ENCODE measurements around the gene RAB24. TPM values are rescaled to one million over a fixed set of nuclear protein-coding genes. Genes with fewer than 3 reads are reported as not detected.

RAB24 gene
- total RNA-seq, 8 experiments from 2014 or later = 14.6 to 34.0 (median 23.8) TPM

DNA sequence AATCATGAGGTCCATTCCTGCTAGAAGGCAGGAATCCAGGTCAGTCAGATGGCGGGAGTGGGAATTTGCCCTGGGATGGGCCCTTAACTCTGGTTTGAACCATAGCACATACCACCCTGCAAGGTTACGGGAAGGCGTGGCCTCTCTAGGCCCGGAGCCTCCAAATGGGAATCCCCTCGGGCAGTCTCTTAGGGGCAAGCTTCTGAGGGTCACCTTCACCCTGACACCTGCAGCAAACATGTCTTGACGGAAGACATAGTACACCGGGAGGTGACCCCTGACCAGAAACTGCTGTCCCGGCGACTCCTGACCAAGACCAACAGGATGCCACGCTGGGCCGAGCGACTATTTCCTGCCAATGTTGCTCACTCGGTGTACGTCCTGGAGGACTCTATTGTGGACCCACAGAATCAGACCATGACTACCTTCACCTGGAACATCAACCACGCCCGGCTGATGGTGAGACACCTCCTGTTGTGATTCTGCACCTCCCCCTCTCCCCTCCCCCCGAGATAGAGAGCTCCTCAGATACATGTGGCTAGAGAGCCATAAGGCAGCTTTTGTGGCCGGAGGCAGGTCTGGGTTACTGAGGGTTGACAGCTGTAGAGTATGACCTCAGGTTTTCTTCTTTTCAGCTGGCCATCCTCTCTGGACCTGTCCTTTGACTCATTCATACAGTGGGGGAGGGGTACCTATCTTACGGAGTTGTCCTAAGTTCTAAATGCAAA lies 1.0 kb upstream of the RAB24 start:
- no peak for ATAC-seq (replicated peaks in 6 of 8)
- H3K27ac ChIP-seq = peak overlapping the region; percentile 87 to 97
- in situ Hi-C loops (cut with MboI; ENCODE audit: low pct_unique_long_range_greater_than_20kb in 2 of 9, low sequenced_read_pairs in 9 of 9, unreplicated experiment in 9 of 9) = no loop called here
- WGBS, 10 experiments = 4 to 100% (median 39%) methylated on average over 2 to 8 of the region's 19 CpGs; no CpG with 5 or more reads in 4 of the 10 experiments
- H3K4me1 ChIP-seq (replicated peaks in 1 of 2) = peaks cover 14 to 17% of the 10 kb centered on the region in 2 donors
- H3K4me3 ChIP-seq = peak overlapping the region; percentile 62 to 95 (median 82)

DNA sequence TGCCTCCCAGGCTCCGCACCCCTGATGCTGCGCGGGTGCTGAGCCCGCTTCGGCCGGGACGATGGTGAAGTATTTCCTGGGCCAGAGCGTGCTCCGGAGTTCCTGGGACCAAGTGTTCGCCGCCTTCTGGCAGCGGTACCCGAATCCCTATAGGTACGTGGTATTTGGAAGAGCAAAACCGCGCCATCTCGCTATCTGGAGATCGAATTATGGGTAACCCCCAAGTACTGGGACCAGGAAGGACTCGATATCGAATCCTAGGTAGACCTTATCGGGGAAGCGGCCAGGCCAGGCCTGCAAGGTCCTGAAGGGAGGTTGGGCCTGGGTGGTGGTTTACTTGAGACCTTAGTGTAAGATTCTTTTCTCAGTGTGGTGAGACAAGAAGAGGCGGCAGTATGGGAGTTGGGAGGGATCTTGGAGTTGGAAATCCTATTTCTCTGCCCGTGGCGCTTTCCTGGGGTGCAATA lies 439 bp upstream of the RAB24 start:
- H3K4me1 ChIP-seq (replicated peaks in 1 of 2) = peaks cover 14 to 17% of the 10 kb centered on the region in 2 donors
- peak overlapping the region; percentile 62 to 95 (median 82) for H3K4me3 ChIP-seq
- in situ Hi-C loops (cut with MboI; ENCODE audit: low pct_unique_long_range_greater_than_20kb in 2 of 9, low sequenced_read_pairs in 9 of 9, unreplicated experiment in 9 of 9) = no loop called here
- H3K27ac ChIP-seq = peak overlapping the region; percentile 87 to 97
- WGBS, 10 experiments = 0 to 2% (median 0%) methylated on average over 1 to 11 of the region's 25 CpGs; no CpG with 5 or more reads in 3 of the 10 experiments
- peak in 3 of 8 experiments; percentile 2 to 5 (median 4) for ATAC-seq (replicated peaks in 6 of 8)

GRCh38 chr5:177302354-177303110 lies 987 bp downstream of the RAB24 start:
- peak in 2 of 8 experiments; percentile 1 to 34 for ATAC-seq (replicated peaks in 6 of 8)
- H3K4me1 ChIP-seq (replicated peaks in 1 of 2) = peaks cover 14 to 17% of the 10 kb centered on the region in 2 donors
- peak overlapping the region in 1 of 2 donors; percentile 87 for H3K27ac ChIP-seq
- WGBS, 10 experiments = 0 to 80% (median 35%) methylated on average over 1 to 11 of the region's 24 CpGs; no CpG with 5 or more reads in 4 of the 10 experiments
- in situ Hi-C loops (cut with MboI; ENCODE audit: low pct_unique_long_range_greater_than_20kb in 2 of 9, low sequenced_read_pairs in 9 of 9, unreplicated experiment in 9 of 9) = no loop called here
- H3K4me3 ChIP-seq = peak overlapping the region; percentile 62 to 95 (median 82)

- ATAC-seq (replicated peaks in 6 of 8) = no peak
- 83 to 100% (median 100%) methylated on average over 1 to 4 of the region's 7 CpGs; no CpG with 5 or more reads in 4 of the 10 experiments for WGBS, 10 experiments
- H3K27ac ChIP-seq = no peak overlapping the region
- in situ Hi-C loops (cut with MboI; ENCODE audit: low pct_unique_long_range_greater_than_20kb in 2 of 9, low sequenced_read_pairs in 9 of 9, unreplicated experiment in 9 of 9) = no loop called here
- H3K4me3 ChIP-seq = no peak overlapping the region
- H3K4me1 ChIP-seq (replicated peaks in 1 of 2) = peaks cover 14 to 17% of the 10 kb centered on the region in 2 donors
These were observed 1.9 kb downstream of the RAB24 start for GRCh38 chr5:177301503-177302165.

- 67 to 100% (median 100%) methylated on average over 1 to 2 of the region's 2 CpGs; no CpG with 5 or more reads in 3 of the 10 experiments for whole genome bisulfite sequencing, 10 experiments
- Histone ChIP-seq H3K4me3 (no peak overlapping the region), H3K27ac (no peak overlapping the region), H3K4me1 (replicated peaks in 1 of 2) (peaks cover 14 to 17% of the 10 kb centered on the region in 2 donors)
- in situ Hi-C loops (cut with MboI; ENCODE audit: low pct_unique_long_range_greater_than_20kb in 2 of 9, low sequenced_read_pairs in 9 of 9, unreplicated experiment in 9 of 9) = no loop called here
- no peak for ATAC-seq (replicated peaks in 6 of 8)
These were observed 2.6 kb downstream of the RAB24 start for GRCh38 chr5:177300951-177301350.

GRCh38 chr5:177300236-177300880 lies 3.2 kb downstream of the RAB24 start:
- peaks cover 14 to 16% of the 10 kb centered on the region in 2 donors for H3K4me1 ChIP-seq (replicated peaks in 1 of 2)
- 40% methylated on average over 1 of the region's 4 CpGs; no CpG with 5 or more reads in 9 of the 10 experiments for WGBS, 10 experiments
- ATAC-seq (replicated peaks in 6 of 8) = peak in 5 of 8 experiments; percentile 6 to 42 (median 19)
- no peak overlapping the region for H3K27ac ChIP-seq
- in situ Hi-C loops (cut with MboI; ENCODE audit: low pct_unique_long_range_greater_than_20kb in 2 of 9, low sequenced_read_pairs in 9 of 9, unreplicated experiment in 9 of 9) = no loop called here
- no peak overlapping the region for H3K4me3 ChIP-seq

DNA sequence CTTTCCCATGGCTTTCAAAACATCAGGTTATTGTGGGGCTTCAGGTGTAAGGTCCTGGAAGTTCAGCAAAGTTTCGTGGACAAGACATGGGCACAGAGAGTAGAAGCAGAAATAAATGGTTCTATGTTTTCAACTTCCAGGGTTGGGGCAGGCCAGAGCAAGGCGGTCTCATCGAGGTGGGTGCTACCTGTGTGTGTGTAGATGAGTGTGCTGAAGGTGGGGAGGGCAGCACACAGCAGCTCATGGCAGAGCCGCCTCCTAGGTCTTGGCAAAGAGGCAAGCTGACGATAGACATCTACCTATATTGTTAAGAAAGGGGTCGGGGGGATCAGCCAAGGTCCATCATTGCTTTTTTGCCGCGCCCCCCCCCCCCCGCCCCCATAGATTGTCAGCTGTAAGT lies 3.8 kb downstream of the RAB24 start:
- in situ Hi-C loops (cut with MboI; ENCODE audit: low pct_unique_long_range_greater_than_20kb in 2 of 9, low sequenced_read_pairs in 9 of 9, unreplicated experiment in 9 of 9) = loop anchor here in 1 of 9 experiments (25.0 kb wide), 1 partner anchor 187 kb away; no protein-coding TSS in a partner anchor
- Histone ChIP-seq H3K27ac (no peak overlapping the region), H3K4me3 (no peak overlapping the region), H3K4me1 (replicated peaks in 1 of 2) (peaks cover 9 to 13% of the 10 kb centered on the region in 2 donors)
- ATAC-seq (replicated peaks in 6 of 8) = no peak
- 69 to 100% (median 89%) methylated on average over 1 to 5 of the region's 9 CpGs; no CpG with 5 or more reads in 4 of the 10 experiments for WGBS, 10 experiments

- ATAC-seq (replicated peaks in 6 of 8) = no peak
- in situ Hi-C loops (cut with MboI; ENCODE audit: low pct_unique_long_range_greater_than_20kb in 2 of 9, low sequenced_read_pairs in 9 of 9, unreplicated experiment in 9 of 9) = loop anchor here in 1 of 9 experiments (25.0 kb wide), 1 partner anchor 186 kb away; no protein-coding TSS in a partner anchor
- Histone ChIP-seq H3K27ac (no peak overlapping the region), H3K4me3 (no peak overlapping the region), H3K4me1 (replicated peaks in 1 of 2) (peaks cover 6 to 8% of the 10 kb centered on the region in 2 donors)
- 50 to 100% (median 85%) methylated on average over 1 to 2 of the region's 2 CpGs; no CpG with 5 or more reads in 4 of the 10 experiments for WGBS, 10 experiments
These were observed 5.6 kb downstream of the RAB24 start for GRCh38 chr5:177297922-177298321.

GRCh38 chr5:177296581-177296980 lies 6.9 kb downstream of the RAB24 start:
- H3K4me1 ChIP-seq (replicated peaks in 1 of 2) = peaks cover 0 to 3% of the 10 kb centered on the region in 2 donors
- in situ Hi-C loops (cut with MboI; ENCODE audit: low pct_unique_long_range_greater_than_20kb in 2 of 9, low sequenced_read_pairs in 9 of 9, unreplicated experiment in 9 of 9) = loop anchor here in 1 of 9 experiments (25.0 kb wide), 1 partner anchor 184 kb away; no protein-coding TSS in a partner anchor
- ATAC-seq (replicated peaks in 6 of 8) = no peak
- no peak overlapping the region for H3K27ac ChIP-seq
- 71 to 100% (median 90%) methylated on average over 1 to 4 of the region's 4 CpGs; no CpG with 5 or more reads in 2 of the 10 experiments for WGBS, 10 experiments
- H3K4me3 ChIP-seq = no peak overlapping the region

GRCh38 chr5:177295924-177296323 lies 7.6 kb downstream of the RAB24 start:
- WGBS, 10 experiments = 83 to 100% (median 97%) methylated on average over 1 to 7 of the region's 9 CpGs; no CpG with 5 or more reads in 5 of the 10 experiments
- Histone ChIP-seq H3K4me3 (no peak overlapping the region), H3K4me1 (replicated peaks in 1 of 2) (peaks cover 0 to 3% of the 10 kb centered on the region in 2 donors), H3K27ac (no peak overlapping the region)
- no peak for ATAC-seq (replicated peaks in 6 of 8)
- in situ Hi-C loops (cut with MboI; ENCODE audit: low pct_unique_long_range_greater_than_20kb in 2 of 9, low sequenced_read_pairs in 9 of 9, unreplicated experiment in 9 of 9) = loop anchor here in 1 of 9 experiments (25.0 kb wide), 1 partner anchor 184 kb away; no protein-coding TSS in a partner anchor

DNA sequence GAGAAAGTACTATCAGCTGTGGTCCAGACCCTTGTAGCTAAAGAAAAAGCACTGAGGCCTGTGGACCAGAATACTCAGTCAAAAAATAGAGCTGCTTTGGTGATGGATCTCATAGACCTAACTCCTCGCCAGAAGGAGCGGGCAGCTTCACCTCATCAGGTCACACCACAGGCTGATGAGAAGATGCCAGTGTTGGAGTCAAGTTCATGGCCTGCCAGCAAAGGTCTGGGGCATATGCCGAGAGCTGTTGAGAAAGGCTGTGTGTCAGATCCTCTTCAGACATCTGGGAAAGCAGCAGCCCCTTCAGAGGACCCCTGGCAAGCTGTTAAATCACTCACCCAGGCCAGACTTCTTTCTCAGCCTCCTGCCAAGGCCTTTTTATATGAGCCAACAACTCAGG lies 8.9 kb downstream of the RAB24 start:
- no peak for ATAC-seq (replicated peaks in 6 of 8)
- H3K4me3 ChIP-seq = no peak overlapping the region
- no peak overlapping the region for H3K27ac ChIP-seq
- 100% methylated on average over 1 to 3 of the region's 3 CpGs; no CpG with 5 or more reads in 6 of the 10 experiments for WGBS, 10 experiments
- no peaks in the 10 kb centered on the region for H3K4me1 ChIP-seq (replicated peaks in 1 of 2)
- in situ Hi-C loops (cut with MboI; ENCODE audit: low pct_unique_long_range_greater_than_20kb in 2 of 9, low sequenced_read_pairs in 9 of 9, unreplicated experiment in 9 of 9) = loop anchor here in 1 of 9 experiments (25.0 kb wide), 1 partner anchor 182 kb away; no protein-coding TSS in a partner anchor

All from motor neuron (in vitro differentiated cells).